Adipose tissue (tissue), 3 donors: ENCODE results near the gene PEDS1. TPM values are rescaled to one million over a fixed set of nuclear protein-coding genes. Genes with fewer than 3 reads are reported as not detected.
"Not testable (repeated sequence)": the region's sequence is repeated elsewhere in the genome, so short reads cannot be mapped to it uniquely, and the experiment has no call there.

Experiments
- H3K27ac ChIP-seq: one replicate; pipeline ENCODE4 v1.5.1; 2013; ENCODE audit warnings: low read depth, low read length
- WGBS, 3 donors: extraction: QIAGEN DNeasy Blood & Tissue Kit; methylation state at CpG; one replicate each; pipeline ENCODE4 v1.1.7; 2013; 5-methylcytosine and 5-hydroxymethylcytosine counted together
- polyA plus RNA-seq, 3 donors: library from polyadenylated mRNA; stranded (reverse); fragments of 200-250 nt; gene quantifications; one replicate each; pipeline ENCODE4 v1.2.3, GENCODE V29; 2013
- donor health status: healthy with polysubstance abuse.
- donor health status: Bipolar disorder and iron deficiency.
- donor health status: healthy.

PEDS1 gene
- polyA plus RNA-seq, 3 donors: 10.6 to 53.5 (median 21.8) TPM

DNA sequence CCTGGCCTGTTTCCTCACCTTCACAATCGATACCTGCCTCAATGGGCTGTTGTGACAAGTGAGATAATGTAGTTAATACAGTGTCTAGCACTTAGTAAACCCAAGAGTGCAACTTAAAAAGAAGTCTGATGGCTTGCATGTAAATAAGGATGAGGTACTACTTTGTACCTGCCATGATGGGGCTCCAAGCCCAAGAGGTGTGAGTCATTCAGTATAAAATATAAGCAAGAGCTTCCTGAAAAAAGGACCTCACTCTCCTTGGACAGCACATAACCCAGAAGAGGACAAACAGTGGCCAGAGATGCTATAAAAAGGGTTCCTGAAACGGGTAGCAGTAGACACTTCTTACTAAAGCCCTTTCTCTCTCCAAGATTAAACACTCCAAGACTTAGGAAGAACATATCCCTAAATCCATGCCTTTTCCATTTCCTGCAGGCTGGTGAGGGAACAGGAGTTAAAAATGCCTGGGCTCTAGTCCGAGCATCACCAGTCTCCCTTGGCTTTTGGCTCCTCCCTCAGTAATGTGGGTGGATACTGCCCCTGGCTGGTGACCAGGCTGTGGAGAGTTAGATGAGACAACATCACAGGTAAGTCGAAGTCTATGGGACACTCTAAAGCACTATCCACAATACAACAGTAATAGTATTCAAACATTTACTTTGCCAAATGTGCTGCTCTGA, 44.8 kb downstream of the PEDS1 start:
- WGBS, 3 donors: 48 to 71% (median 60%) methylated on average over 4 of the region's 4 CpGs
- H3K27ac ChIP-seq: no peak overlapping the region

DNA sequence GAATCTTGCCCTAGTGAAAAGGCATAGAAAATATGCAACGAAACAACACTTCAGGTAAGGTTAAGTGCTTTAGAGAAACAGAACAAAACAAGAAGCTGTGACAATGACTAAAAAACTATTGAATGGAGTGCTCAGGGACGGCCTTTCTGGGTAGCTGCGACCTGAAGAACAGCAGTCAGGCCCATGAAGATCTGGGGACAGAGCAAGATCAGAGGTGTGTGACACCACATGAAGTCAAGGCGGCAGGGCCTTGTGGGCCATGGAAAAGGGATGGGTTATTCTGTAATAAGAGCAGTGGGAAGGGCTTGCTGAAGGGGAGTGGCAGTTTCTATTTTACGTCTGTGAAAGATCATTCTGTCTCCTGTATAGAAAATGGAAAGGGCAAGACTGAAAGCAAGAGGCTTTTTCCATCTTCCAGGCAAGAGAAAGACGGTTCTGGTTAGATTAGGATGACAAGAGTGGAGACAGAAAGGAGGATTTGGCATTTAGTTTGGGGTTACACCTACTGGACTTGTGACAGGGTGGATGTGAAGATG, 45.7 kb downstream of the PEDS1 start:
- WGBS, 3 donors: 50 to 75% (median 75%) methylated on average over 6 of the region's 6 CpGs
- no peak overlapping the region for H3K27ac ChIP-seq

DNA sequence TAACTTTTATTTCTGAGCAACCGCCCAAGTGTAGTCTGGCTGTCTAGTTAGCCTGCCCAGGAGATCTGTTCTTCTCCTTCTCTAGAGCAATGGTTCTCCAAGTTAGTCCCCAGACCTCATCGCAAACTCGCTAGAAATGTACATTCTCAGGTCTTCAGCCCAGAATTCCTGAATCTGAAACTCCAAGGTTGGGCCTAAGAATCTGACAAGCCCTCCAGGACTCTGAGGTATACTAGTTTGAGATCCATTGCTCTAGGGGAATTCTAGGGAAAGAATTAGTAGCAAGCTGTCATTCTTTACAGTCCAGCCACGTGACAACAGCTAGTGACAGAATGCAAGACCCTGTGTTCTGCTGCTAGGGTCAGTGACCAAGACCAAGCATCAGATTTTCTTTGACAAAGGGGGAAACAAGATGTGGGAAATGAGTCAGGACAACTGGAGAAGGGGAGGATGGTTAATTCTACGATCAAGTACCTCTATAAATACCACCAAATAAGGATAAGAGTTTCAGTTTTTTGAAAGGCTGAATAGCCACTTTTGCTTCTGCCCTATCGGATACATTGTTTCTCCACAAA, 46.4 kb downstream of the PEDS1 start:
- 77 to 82% (median 79%) methylated on average over 6 of the region's 6 CpGs for WGBS, 3 donors
- no peak overlapping the region for H3K27ac ChIP-seq

DNA sequence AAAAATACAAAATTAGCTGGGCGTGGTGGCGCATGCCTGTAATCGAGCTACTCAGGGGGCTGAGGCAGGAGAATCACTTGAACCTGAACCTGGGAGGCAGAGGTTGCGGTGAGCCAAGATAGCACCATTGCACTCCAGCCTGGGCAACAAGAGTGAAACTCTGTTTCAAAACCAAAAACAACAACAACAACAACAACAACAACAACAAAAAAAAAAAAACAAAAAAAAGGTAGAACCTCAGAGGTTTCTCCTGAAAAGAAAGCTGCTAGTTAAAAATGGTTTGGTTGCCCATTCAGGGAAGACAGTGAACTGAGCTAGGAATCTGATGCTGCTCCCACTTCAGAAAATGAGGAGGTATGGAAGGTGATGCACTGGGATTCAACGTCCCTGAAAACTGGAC, 46.9 kb downstream of the PEDS1 start:
- H3K27ac ChIP-seq: not testable (repeated sequence)
- 67 to 93% (median 90%) methylated on average over 5 of the region's 5 CpGs for WGBS, 3 donors

Other genes starting within 250 kb of the PEDS1 start
- gene SPATA2, start 238.2 kb downstream of the PEDS1 start, polyA plus RNA-seq: 1 to 10 TPM; 3.8 to 5.0 (median 4.7) TPM
- gene RNF114, start 217.3 kb downstream of the PEDS1 start, polyA plus RNA-seq: 10 to 100 TPM; 45.1 to 57.9 (median 45.7) TPM
- gene SNAI1, start 170.7 kb downstream of the PEDS1 start, polyA plus RNA-seq: 10 to 100 TPM in 2 of 3 donors, 1 to 10 TPM in 1; 2.8 to 23.4 (median 21.5) TPM
- gene UBE2V1, start 40.6 kb downstream of the PEDS1 start, polyA plus RNA-seq: 10 to 100 TPM; 45.8 to 85.7 (median 66.3) TPM
- 100 to 1,000 TPM in 1 of 3 donors, 10 to 100 TPM in 2; 25.1 to 214 (median 72.9) TPM for gene CEBPB, start 37.1 kb upstream of the PEDS1 start, polyA plus RNA-seq